ENCODE measurements around the gene ADAR. TPM values are rescaled to one million over a fixed set of nuclear protein-coding genes. Genes with fewer than 3 reads are reported as not detected.

ADAR gene
- total and polyA plus RNA-seq, 2 experiments from 2014 or later: 96.4 to 188 TPM

DNA sequence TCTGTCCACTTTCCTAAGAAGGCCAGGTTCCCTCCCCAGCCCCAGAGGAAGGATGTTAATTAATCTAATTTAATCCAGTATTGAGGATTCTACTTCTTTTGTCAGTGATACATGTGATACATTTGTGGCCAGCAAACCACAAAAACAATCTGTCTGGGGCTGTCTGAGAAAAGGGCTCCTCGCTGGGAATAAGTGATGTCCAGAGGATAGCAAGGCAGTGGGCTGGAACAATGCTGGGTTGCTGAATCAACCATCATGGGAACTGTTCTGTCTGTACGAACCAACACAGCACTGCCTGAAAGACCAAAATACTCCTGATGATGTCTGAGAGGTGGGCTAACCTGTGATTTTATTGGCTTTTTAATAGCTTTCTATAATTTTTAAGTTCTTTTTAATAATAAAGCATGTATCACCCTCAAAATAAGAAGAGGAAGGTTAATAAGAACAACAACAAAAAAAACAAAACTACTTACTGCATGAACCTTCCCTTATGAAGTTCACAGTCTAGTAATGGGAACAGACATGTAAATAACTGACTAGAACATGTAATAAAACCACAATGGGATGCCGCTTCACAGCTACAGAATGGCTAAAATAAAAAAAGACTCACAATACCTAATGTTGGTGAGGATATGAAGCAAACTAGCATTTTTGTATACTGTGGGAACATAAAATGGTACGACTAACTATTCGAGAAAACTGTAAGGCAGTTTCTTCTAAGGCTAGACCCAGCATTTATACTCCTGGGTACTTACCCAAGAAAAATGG lies 11.4 kb upstream of the ADAR start (continued):
- TF ChIP-seq POLR2AphosphoS5 (IDR thresholded peaks at IDR 0.05; ENCODE audit: low read depth) (no peak), REST (IDR thresholded peaks at IDR 0.05; ENCODE audit: unreplicated experiment) (no peak), EZH2 (IDR thresholded peaks at IDR 0.05; ENCODE audit: low read depth, unreplicated experiment) (no peak), CREB1 (CRISPR knock-in tag; IDR thresholded peaks at IDR 0.05; ENCODE audit: low read depth) (no peak), NANOG (IDR thresholded peaks at IDR 0.05; ENCODE audit: borderline replicate concordance) (no peak), STAT1 (IDR thresholded peaks at IDR 0.05; ENCODE audit: unreplicated experiment) (no peak), ETS1 (IDR thresholded peaks at IDR 0.05) (no peak)

GRCh38 chr1:154616659-154617345 lies 8.8 kb upstream of the ADAR start:
- no peak for TF ChIP-seq ZNF331 (CRISPR knock-in tag; IDR thresholded peaks at IDR 0.05; ENCODE audit: low read depth)
- TF ChIP-seq EZH2 (IDR thresholded peaks at IDR 0.05; ENCODE audit: low read depth, unreplicated experiment): no peak
- TF ChIP-seq JUNB (IDR thresholded peaks at IDR 0.05; ENCODE audit: unreplicated experiment): no peak
- TF ChIP-seq, protein P1, sequence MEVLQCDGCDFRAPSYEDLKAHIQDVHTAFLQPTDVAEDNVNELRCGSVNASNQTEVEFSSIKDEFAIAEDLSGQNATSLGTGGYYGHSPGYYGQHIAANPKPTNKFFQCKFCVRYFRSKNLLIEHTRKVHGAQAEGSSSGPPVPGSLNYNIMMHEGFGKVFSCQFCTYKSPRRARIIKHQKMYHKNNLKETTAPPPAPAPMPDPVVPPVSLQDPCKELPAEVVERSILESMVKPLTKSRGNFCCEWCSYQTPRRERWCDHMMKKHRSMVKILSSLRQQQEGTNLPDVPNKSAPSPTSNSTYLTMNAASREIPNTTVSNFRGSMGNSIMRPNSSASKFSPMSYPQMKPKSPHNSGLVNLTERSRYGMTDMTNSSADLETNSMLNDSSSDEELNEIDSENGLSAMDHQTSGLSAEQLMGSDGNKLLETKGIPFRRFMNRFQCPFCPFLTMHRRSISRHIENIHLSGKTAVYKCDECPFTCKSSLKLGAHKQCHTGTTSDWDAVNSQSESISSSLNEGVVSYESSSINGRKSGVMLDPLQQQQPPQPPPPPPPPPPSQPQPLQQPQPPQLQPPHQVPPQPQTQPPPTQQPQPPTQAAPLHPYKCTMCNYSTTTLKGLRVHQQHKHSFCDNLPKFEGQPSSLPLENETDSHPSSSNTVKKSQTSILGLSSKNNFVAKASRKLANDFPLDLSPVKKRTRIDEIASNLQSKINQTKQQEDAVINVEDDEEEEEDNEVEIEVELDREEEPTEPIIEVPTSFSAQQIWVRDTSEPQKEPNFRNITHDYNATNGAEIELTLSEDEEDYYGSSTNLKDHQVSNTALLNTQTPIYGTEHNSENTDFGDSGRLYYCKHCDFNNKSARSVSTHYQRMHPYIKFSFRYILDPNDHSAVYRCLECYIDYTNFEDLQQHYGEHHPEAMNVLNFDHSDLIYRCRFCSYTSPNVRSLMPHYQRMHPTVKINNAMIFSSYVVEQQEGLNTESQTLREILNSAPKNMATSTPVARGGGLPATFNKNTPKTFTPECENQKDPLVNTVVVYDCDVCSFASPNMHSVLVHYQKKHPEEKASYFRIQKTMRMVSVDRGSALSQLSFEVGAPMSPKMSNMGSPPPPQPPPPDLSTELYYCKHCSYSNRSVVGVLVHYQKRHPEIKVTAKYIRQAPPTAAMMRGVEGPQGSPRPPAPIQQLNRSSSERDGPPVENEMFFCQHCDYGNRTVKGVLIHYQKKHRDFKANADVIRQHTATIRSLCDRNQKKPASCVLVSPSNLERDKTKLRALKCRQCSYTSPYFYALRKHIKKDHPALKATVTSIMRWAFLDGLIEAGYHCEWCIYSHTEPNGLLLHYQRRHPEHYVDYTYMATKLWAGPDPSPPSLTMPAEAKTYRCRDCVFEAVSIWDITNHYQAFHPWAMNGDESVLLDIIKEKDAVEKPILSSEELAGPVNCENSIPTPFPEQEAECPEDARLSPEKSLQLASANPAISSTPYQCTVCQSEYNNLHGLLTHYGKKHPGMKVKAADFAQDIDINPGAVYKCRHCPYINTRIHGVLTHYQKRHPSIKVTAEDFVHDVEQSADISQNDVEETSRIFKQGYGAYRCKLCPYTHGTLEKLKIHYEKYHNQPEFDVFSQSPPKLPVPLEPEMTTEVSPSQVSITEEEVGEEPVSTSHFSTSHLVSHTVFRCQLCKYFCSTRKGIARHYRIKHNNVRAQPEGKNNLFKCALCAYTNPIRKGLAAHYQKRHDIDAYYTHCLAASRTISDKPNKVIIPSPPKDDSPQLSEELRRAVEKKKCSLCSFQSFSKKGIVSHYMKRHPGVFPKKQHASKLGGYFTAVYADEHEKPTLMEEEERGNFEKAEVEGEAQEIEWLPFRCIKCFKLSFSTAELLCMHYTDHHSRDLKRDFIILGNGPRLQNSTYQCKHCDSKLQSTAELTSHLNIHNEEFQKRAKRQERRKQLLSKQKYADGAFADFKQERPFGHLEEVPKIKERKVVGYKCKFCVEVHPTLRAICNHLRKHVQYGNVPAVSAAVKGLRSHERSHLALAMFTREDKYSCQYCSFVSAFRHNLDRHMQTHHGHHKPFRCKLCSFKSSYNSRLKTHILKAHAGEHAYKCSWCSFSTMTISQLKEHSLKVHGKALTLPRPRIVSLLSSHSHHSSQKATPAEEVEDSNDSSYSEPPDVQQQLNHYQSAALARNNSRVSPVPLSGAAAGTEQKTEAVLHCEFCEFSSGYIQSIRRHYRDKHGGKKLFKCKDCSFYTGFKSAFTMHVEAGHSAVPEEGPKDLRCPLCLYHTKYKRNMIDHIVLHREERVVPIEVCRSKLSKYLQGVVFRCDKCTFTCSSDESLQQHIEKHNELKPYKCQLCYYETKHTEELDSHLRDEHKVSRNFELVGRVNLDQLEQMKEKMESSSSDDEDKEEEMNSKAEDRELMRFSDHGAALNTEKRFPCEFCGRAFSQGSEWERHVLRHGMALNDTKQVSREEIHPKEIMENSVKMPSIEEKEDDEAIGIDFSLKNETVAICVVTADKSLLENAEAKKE (CRISPR knock-in tag; IDR thresholded peaks at IDR 0.05): no peak
- no peak for TF ChIP-seq NANOG (IDR thresholded peaks at IDR 0.05; ENCODE audit: borderline replicate concordance)
- no peak for TF ChIP-seq ZNF114 (CRISPR knock-in tag; IDR thresholded peaks at IDR 0.05)
- no peak for TF ChIP-seq POLR2AphosphoS5 (IDR thresholded peaks at IDR 0.05; ENCODE audit: low read depth)
- Mint-ChIP-seq H3K27ac (0 out of 2 replicates have a peak overlapping the region, but pooled peaks have one; percentile 20), H3K36me3 (ENCODE audit: low read depth) (no peaks in the 10 kb centered on the region), H3K27me3 (ENCODE audit: insufficient read depth, low read depth, poor library complexity) (peaks cover 6% of the 10 kb centered on the region), H3K9me3 (no peaks in the 10 kb centered on the region), H3K4me3 (no peak overlapping the region), H3K4me1 (peaks cover 32% of the 10 kb centered on the region)
- Histone ChIP-seq H3K27ac (ENCODE audit: low read depth) (no peak overlapping the region), H3K36me3 (ENCODE audit: insufficient read depth) (no peaks in the 10 kb centered on the region), H3K4me3 (no peak overlapping the region), H3K4me2 (peak overlapping the region; percentile 23), H3K4me1 (ENCODE audit: insufficient read depth) (peaks cover 37% of the 10 kb centered on the region), H3K27me3 (ENCODE audit: insufficient read depth) (no peaks in the 10 kb centered on the region), H3K9me2 (ENCODE audit: insufficient read depth) (no peaks in the 10 kb centered on the region), H3K79me2 (replicated peaks; ENCODE audit: insufficient read depth) (peaks cover 100% of the 10 kb centered on the region), H3F3A (replicated peaks; ENCODE audit: low read depth) (no peaks in the 10 kb centered on the region), H2AFZ (no peak overlapping the region), H4K20me1 (replicated peaks; ENCODE audit: insufficient read depth) (peaks cover 7% of the 10 kb centered on the region; the same call in 1 of the 2 replicates)
- DNase-seq (ENCODE audit: low spot score) (no peak), ATAC-seq (no peak)

All from GM23338 (cell line).